Muscle of leg (tissue), 11 donors: ENCODE results near the gene SYT9. TPM values are rescaled to one million over a fixed set of nuclear protein-coding genes. Genes with fewer than 3 reads are reported as not detected.
A peak's percentile ranks its signal among the peaks of the same experiment; 100 is the strongest.

Source experiments
- DNase-seq: peaks from one replicate; pipeline ENCODE4 v3.0.0; 2013
- H3K27ac ChIP-seq: one replicate; pipeline ENCODE4 v1.5.1; 2013; ENCODE audit warnings: mild to moderate bottlenecking, low read length, control low read depth
- H3K27me3 ChIP-seq: one replicate; pipeline ENCODE4 v1.6.1; 2013; ENCODE audit warnings: low read length; ENCODE audit not compliant: control insufficient read depth, insufficient read depth
- H3K36me3 ChIP-seq: one replicate; pipeline ENCODE4 v1.6.1; 2013; ENCODE audit warnings: low read length; ENCODE audit not compliant: control insufficient read depth, insufficient read depth
- H3K4me1 ChIP-seq: one replicate; pipeline ENCODE4 v1.6.1; 2013; ENCODE audit warnings: low read length; ENCODE audit not compliant: control insufficient read depth, insufficient read depth
- H3K4me3 ChIP-seq: one replicate; pipeline ENCODE4 v1.5.1; 2013; ENCODE audit warnings: low read length, control low read depth
- H3K9me3 ChIP-seq: replicated peaks from 2 replicates; pipeline ENCODE4 v1.6.1; 2013; ENCODE audit warnings: low read depth, low read length; ENCODE audit not compliant: control insufficient read depth
- WGBS: methylation state at CpG from one replicate; pipeline ENCODE4 v1.1.5; 2013; ENCODE audit warnings: missing lambda C conversion rate; ENCODE audit not compliant: insufficient coverage; 5-methylcytosine and 5-hydroxymethylcytosine counted together
- polyA plus RNA-seq, 8 donors: library from polyadenylated mRNA; unstranded; fragments of 120-200 nt; gene quantifications; one replicate each; pipeline versions ENCODE4 v1.2.1 to v1.2.3, GENCODE V29; 2013; ENCODE audit warnings: inconsistent platforms in 1 of 8, low replicate concordance in 1 of 8; ENCODE audit not compliant: insufficient read length in 8 of 8, insufficient read depth in 1 of 8
- total RNA-seq: library from RNA; stranded (reverse); fragments of 120-200 nt; gene quantifications from one replicate; pipeline ENCODE4 v1.2.4, GENCODE V29; 2013

Gene SYT9
- total and polyA plus RNA-seq, 9 donors = 0.19 to 1.1 (median 0.54) TPM

DNA sequence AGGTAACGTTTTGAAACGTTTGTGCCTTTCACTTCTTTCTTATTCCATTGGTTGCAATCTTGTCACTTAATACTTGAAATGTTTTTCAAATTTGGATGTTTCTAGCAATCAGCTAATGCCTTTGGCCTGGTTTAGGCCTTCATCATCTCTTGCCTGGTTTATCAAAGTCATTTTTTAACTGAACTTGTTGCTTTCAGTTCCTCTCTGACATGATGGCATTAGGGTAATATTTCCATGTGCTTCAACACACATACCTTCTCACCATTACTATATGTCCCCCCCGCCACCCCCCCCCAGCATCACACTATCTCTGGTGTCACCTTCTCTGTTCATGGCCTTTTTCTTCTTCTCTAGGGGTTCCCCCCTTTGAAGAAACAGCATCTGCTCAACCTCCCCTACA, 1.5 kb upstream of the SYT9 start:
- no peak for DNase-seq
- Histone ChIP-seq H3K27me3 (peaks cover 32% of the 10 kb centered on the region), H3K27ac (no peak overlapping the region)

DNA sequence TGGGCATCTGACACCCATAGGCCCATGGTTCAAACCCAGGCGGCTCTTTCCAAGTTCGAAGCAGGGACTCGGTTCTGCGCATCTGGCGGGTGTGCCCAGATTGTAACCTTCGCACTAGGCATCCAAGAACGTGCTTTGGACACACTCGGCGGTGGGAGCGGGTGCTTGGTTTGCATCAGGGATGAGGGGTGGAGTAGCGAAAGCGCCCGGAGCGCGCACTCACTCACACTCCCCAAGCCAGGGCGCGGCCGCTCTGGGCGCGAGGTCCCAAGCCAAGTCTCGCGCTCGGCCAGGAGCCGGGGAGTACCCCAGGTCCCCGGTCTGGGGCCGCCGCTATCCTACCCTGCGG, 243 bp upstream of the SYT9 start:
- whole genome bisulfite sequencing = 2% methylated on average over 25 of the region's 28 CpGs
- Histone ChIP-seq H3K9me3 (no peaks in the 10 kb centered on the region), H3K27ac (no peak overlapping the region), H3K36me3 (no peaks in the 10 kb centered on the region), H3K27me3 (peaks cover 32% of the 10 kb centered on the region), H3K4me1 (peaks cover 13% of the 10 kb centered on the region), H3K4me3 (peak overlapping the region; percentile 41)
- DNase-seq = no peak

More for the DNA sequence above, 1.5 kb upstream of the SYT9 start:
- Histone ChIP-seq H3K4me3 (no peak overlapping the region), H3K36me3 (no peaks in the 10 kb centered on the region), H3K9me3 (no peaks in the 10 kb centered on the region), H3K4me1 (peaks cover 13% of the 10 kb centered on the region)
- WGBS = no CpG with 5 or more reads among the region's 3 CpGs

DNA sequence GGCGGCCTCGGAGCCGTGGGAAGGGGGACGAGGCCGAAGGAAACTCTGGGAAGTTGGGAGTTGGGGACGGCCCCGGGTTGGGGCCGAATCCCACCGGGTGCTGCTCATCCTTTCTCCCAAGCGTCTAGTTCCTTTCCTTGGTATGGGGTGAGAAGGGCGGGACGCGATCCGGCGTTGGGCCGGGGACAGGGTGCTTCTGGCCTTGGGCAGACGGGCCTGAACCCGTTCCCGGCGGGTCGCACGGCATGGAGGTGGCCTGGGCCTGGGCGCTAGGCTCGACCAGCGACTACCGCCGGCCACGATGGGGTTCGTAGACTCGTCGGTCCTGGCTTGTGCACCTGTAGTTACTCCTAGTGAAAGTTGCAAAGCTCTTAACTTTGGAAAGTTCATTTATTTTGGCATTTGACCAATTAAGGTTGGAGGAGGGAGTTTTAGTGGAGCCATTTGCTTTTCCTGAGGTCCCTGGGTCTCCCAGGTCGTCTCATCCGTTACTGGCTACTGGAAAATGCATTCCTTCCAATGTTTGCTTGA, 1.0 kb downstream of the SYT9 start:
- peaks cover 13% of the 10 kb centered on the region for H3K4me1 ChIP-seq
- peak overlapping the region; percentile 41 for H3K4me3 ChIP-seq
- no peaks in the 10 kb centered on the region for H3K36me3 ChIP-seq
- H3K9me3 ChIP-seq = no peaks in the 10 kb centered on the region
- peaks cover 32% of the 10 kb centered on the region for H3K27me3 ChIP-seq
- DNase-seq = no peak
- 5% methylated on average over 31 of the region's 33 CpGs for whole genome bisulfite sequencing
- H3K27ac ChIP-seq = no peak overlapping the region

DNA sequence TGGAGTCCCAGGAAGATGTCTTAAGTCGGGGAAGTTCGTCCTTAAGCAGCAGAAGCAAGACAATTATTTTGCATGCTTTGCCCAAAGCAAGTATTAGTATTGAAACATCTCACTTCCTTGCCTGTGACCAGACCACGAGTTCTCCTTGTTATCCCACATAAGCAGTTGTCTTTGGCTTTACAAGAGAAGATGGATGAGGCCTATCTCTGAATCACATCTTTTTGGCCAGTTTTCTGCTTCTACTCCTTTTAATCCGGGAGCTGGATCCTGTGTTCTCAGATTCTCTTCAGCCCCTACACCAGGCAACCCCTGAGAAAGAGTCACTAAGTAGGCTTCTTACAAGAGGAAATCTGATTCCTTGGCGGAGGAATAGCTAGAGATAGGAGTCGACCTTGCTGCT, 2.1 kb downstream of the SYT9 start:
- peaks cover 13% of the 10 kb centered on the region for H3K4me1 ChIP-seq
- DNase-seq = no peak
- H3K27ac ChIP-seq = no peak overlapping the region
- no peaks in the 10 kb centered on the region for H3K9me3 ChIP-seq
- 58% methylated on average over 2 of the region's 6 CpGs for WGBS
- H3K27me3 ChIP-seq = peaks cover 32% of the 10 kb centered on the region
- no peaks in the 10 kb centered on the region for H3K36me3 ChIP-seq
- H3K4me3 ChIP-seq = no peak overlapping the region

DNA sequence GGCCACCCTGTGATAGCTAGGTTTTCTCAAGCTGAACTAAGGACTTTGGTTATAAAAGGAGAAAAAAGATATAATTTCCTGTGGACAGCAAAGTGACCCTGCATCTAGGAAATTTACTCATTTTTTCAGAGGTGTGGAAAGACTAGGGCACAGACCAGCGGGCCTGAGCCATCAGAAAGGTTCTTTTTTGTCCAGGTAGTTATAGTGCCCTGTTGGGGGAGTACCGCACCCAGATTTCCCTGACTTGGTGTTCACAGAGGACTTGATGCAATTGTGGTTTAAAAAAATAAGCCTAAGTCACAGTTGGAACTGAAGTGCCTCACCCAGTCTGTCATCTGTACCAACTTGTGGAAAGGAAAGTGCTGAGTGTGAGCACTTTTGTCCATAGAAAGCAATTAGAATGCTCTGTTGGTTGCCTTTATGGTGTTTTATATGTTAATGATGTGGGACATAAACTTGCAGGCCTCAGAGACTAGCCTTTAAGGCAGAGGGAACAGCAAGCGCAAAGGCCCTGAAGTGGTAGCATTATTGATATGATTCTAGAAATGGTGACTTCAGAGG, 3.1 kb downstream of the SYT9 start:
- no peak overlapping the region for H3K27ac ChIP-seq
- H3K4me1 ChIP-seq = peaks cover 13% of the 10 kb centered on the region
- no peak for DNase-seq
- no peak overlapping the region for H3K4me3 ChIP-seq
- H3K9me3 ChIP-seq = no peaks in the 10 kb centered on the region
- peaks cover 32% of the 10 kb centered on the region for H3K27me3 ChIP-seq
- WGBS = 100% methylated on average over 1 of the region's 3 CpGs
- H3K36me3 ChIP-seq = no peaks in the 10 kb centered on the region

GRCh38 chr11:7256943-7257342, 5.2 kb downstream of the SYT9 start:
- Histone ChIP-seq H3K9me3 (no peaks in the 10 kb centered on the region), H3K36me3 (no peaks in the 10 kb centered on the region), H3K27ac (no peak overlapping the region), H3K4me3 (no peak overlapping the region), H3K4me1 (peaks cover 9% of the 10 kb centered on the region), H3K27me3 (peaks cover 23% of the 10 kb centered on the region)
- WGBS = no CpG with 5 or more reads among the region's 2 CpGs
- DNase-seq = no peak

GRCh38 chr11:7257724-7258123, 6.0 kb downstream of the SYT9 start:
- no peaks in the 10 kb centered on the region for H3K9me3 ChIP-seq
- WGBS = no CpG with 5 or more reads among the region's 2 CpGs
- H3K4me1 ChIP-seq = peaks cover 2% of the 10 kb centered on the region
- H3K36me3 ChIP-seq = no peaks in the 10 kb centered on the region
- peaks cover 16% of the 10 kb centered on the region for H3K27me3 ChIP-seq
- H3K27ac ChIP-seq = no peak overlapping the region
- no peak overlapping the region for H3K4me3 ChIP-seq
- no peak for DNase-seq

DNA sequence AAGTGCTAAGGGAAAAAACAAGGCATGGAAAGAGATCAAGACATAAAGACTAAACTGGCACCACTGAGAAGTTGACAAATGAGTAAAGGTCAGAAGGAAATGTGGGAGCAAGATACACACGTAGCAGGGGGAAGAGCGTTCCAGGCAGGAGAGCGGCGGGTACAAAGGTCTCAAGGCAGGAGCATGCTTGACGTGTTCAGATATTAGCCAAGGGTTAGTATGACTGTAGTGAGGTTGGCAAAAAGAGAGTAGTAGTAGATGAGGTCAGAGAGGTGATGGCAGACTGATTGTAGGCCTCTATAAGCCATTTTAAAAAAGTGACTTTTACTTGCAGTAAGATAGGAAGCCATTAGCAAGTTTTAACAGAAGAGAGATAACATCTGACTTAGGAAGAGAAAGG, 9.9 kb downstream of the SYT9 start:
- H3K36me3 ChIP-seq = no peaks in the 10 kb centered on the region
- H3K27ac ChIP-seq = no peak overlapping the region
- H3K4me3 ChIP-seq = no peak overlapping the region
- no peaks in the 10 kb centered on the region for H3K9me3 ChIP-seq
- no peaks in the 10 kb centered on the region for H3K4me1 ChIP-seq
- no peaks in the 10 kb centered on the region for H3K27me3 ChIP-seq
- WGBS = 87% methylated on average over 5 of the region's 5 CpGs
- DNase-seq = no peak

DNA sequence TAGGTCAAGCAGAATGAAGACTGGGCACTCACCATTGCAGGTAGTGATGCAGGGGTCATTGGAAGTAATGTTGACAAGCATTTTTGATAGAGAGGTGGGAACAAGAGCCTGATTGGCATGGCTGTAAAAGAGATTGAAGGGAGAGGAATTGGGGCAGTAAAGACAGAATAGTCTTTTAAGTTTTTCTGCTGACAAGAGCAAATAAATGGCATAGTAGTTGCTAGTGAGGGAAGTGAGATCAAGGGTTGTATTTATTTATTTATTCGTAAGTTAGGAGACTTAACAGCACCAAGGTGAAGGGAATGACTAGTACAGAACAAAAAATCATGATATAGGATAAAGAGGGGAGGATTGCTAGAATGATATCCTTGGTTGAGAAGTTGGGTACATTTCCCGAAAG, 11.0 kb downstream of the SYT9 start:
- Histone ChIP-seq H3K27me3 (no peaks in the 10 kb centered on the region), H3K4me3 (no peak overlapping the region), H3K27ac (no peak overlapping the region), H3K4me1 (no peaks in the 10 kb centered on the region), H3K36me3 (no peaks in the 10 kb centered on the region), H3K9me3 (no peaks in the 10 kb centered on the region)
- 83% methylated on average over 1 of the region's 2 CpGs for WGBS
- no peak for DNase-seq

DNA sequence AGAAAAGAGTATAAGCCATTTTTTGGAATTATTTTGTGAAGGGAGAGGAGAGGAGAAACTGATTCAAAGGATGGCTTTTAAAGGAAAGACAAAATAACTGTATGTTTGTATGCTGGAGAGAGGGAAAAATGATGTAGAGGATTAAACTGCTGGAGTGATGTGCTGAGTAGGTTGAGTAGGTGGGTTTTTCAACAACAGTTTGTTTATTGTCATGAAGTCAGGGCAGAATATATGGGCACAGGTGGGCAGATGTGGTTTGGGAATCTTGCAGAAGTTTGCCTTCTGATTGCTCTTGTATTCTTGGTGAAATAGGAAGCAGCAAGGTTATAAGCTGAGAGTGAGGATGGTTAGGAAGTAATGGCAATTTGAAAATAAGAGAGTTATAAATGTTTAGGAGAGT, 12.1 kb downstream of the SYT9 start:
- H3K4me3 ChIP-seq = no peak overlapping the region
- H3K4me1 ChIP-seq = no peaks in the 10 kb centered on the region
- DNase-seq = no peak

DNA sequence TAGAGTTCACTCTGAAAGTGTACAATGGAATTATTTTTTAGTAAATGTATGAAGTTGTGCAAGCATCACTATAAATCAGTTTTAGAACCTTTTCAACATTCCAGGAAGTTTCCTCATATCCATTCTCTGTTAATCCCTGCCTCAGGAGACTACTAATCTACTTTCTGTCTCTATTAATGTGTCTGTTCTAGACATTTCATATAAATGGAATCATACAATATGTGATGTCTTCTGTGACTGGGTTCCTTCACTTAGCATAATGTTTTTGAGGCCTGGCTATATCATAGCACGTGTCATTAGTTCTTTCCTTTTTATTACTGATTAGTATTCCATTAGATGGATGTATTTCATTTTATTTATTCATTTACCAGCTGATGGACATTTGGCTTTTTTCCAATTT, 17.1 kb downstream of the SYT9 start:
- DNase-seq = no peak
- H3K27me3 ChIP-seq = no peaks in the 10 kb centered on the region
- H3K4me3 ChIP-seq = no peak overlapping the region
- no peaks in the 10 kb centered on the region for H3K9me3 ChIP-seq
- no peaks in the 10 kb centered on the region for H3K4me1 ChIP-seq
- H3K27ac ChIP-seq = no peak overlapping the region
- WGBS = no CpG with 5 or more reads among the region's 1 CpG
- H3K36me3 ChIP-seq = no peaks in the 10 kb centered on the region

More for the DNA sequence above, 12.1 kb downstream of the SYT9 start:
- H3K27me3 ChIP-seq = no peaks in the 10 kb centered on the region
- H3K36me3 ChIP-seq = no peaks in the 10 kb centered on the region
- no peaks in the 10 kb centered on the region for H3K9me3 ChIP-seq
- H3K27ac ChIP-seq = no peak overlapping the region
